Lower leg skin (tissue), 4 donors: ENCODE data around the gene ANKH. TPM values are rescaled to one million over a fixed set of nuclear protein-coding genes. Genes with fewer than 3 reads are reported as not detected.

Experiments
- DNase-seq, 2 donors: peaks; one replicate each; pipeline ENCODE4 v3.0.0-alpha.2; 2019; ENCODE audit warnings: low spot score in 2 of 2
- H3K4me3 ChIP-seq: fragments of 200-600 bp; sonication (generic); 2 replicates; pipeline ENCODE4 v1.5.1; 2017; ENCODE audit warnings: mild to moderate bottlenecking, low read depth; ENCODE audit not compliant: poor library complexity, severe bottlenecking
- POLR2A ChIP-seq, 2 donors: fragments of 450-650 bp; IDR thresholded peaks; one replicate each; pipeline ENCODE4 v1.6.1; 2016 to 2017; ENCODE audit warnings: antibody characterized with exemption in 2 of 2, mild to moderate bottlenecking in 1 of 2, moderate library complexity in 1 of 2
- WGBS, 2 donors: methylation state at CpG; one replicate each; pipeline ENCODE4 v1.1.5; 2018; 5-methylcytosine and 5-hydroxymethylcytosine counted together
- intact Hi-C: fragments of 100-400 bp; cut with DNase I; formaldehyde crosslinking; loops from one replicate; pipeline ENCODE4 v1.15.0; 2023; ENCODE audit warnings: low total_unique reads
- total RNA-seq, 4 donors: library from RNA; depleted of rRNA; stranded (reverse); fragments of >200 nt; gene quantifications; one replicate each; pipeline ENCODE4 v1.1.0, GENCODE V29; 2016
- TF ChIP-seq, protein P1 (sequence below), 3 donors: fragments of 450-650 bp; IDR thresholded peaks; one replicate each; pipeline ENCODE4 v1.5.1; 2016; ENCODE audit warnings: antibody characterized with exemption in 3 of 3, mild to moderate bottlenecking in 3 of 3, moderate library complexity in 2 of 3

Gene ANKH
- total RNA-seq, 4 donors from 2014 or later, result 44.0 to 84.8 (median 67.9) TPM

DNA sequence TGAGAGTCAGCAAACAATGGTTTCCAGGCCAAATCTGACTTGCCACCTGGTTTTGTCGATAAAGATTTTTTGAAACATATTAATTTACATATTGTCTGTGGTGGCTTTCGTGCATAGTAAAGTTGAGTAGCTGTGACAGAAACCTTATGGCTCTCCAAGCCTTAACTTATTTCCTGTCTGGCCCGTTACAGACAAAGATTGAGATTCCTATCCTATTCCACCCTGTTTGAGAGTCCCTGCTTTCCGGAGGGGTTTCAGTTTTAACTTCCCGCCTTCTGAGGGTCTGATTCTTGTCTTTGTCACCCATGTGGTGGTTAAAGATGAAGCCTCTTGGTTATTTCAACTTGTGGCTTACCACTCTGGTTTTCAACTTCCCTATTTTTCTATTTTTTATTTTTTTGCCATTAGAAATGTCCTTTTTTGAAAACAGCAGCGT lies 195.7 kb downstream of the ANKH start:
- intact Hi-C loops, result no loop called here
- TF ChIP-seq POLR2A (IDR thresholded peaks at IDR 0.05), result no peak
- TF ChIP-seq, protein P1, sequence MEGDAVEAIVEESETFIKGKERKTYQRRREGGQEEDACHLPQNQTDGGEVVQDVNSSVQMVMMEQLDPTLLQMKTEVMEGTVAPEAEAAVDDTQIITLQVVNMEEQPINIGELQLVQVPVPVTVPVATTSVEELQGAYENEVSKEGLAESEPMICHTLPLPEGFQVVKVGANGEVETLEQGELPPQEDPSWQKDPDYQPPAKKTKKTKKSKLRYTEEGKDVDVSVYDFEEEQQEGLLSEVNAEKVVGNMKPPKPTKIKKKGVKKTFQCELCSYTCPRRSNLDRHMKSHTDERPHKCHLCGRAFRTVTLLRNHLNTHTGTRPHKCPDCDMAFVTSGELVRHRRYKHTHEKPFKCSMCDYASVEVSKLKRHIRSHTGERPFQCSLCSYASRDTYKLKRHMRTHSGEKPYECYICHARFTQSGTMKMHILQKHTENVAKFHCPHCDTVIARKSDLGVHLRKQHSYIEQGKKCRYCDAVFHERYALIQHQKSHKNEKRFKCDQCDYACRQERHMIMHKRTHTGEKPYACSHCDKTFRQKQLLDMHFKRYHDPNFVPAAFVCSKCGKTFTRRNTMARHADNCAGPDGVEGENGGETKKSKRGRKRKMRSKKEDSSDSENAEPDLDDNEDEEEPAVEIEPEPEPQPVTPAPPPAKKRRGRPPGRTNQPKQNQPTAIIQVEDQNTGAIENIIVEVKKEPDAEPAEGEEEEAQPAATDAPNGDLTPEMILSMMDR (IDR thresholded peaks at IDR 0.05), result no peak
- WGBS, 2 donors, result 67 to 77% methylated on average over 6 of the region's 6 CpGs

DNA sequence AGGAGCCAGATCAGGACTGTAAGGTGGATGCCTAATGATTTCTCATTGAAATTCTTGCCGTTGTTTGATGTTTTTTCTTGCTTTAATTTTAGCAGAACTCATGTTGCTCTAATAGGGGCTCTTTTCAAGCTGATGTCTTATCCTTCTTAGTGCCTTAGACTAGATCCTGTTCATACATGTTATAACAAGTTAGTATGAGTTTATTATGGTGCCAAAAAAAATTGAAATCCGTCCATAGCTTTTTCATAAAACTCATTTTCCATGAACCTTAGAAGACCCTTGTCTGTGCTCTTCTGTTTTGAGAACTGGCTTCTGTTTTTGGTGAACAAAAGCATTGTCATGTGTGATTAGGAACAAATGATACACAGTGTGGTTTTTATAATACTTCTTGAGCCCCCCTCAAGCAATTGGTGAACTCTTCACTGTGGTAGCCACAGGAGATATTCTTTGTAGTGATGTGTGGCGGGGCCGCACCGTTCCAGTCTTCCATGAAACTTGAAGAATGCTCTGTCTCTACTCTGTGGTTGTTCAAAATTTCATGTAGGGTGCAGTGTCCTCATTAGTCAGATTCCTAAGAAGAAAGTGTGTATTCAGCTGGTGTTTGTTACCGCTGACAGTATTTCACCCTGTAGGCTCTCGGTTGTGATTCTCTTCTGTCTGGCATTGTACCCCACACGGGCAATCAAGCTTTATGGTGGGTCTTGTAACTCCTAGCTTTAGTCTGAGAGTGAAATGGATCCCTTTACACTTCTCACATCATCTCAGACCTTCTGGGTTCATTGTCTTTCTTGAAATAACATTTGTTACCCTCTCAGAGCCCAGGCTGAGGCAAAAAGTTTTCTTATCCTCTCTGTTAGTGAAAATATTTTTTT lies 196.4 kb downstream of the ANKH start:
- H3K4me3 ChIP-seq, result no peak overlapping the region
- no peak for TF ChIP-seq POLR2A (IDR thresholded peaks at IDR 0.05)
- TF ChIP-seq, protein P1 (IDR thresholded peaks at IDR 0.05), result no peak
- intact Hi-C loops, result no loop called here
- 59 to 71% methylated on average over 8 of the region's 8 CpGs for WGBS, 2 donors
- no peak for DNase-seq

More for the DNA sequence above, 195.7 kb downstream of the ANKH start:
- no peak overlapping the region for H3K4me3 ChIP-seq
- DNase-seq, result no peak

DNA sequence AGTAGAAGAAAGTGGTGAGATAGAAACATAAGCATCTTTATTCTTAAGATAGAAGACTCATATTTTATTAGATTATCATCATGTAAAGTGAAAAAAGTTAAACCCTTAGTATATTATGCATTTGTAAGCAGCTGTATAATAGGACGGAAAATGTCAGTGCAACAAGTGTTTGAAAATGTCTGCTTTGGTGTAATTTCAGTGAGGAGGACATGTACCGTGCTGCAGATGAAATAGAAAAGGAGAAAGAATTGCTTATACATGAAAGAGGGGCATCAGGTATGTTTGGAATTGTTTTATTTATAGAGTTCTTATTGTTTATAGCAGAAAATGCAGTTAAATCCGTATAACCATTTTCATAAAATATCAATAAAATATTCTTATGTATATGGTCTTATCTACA lies 198.1 kb downstream of the ANKH start:
- DNase-seq, result no peak
- no peak overlapping the region for H3K4me3 ChIP-seq
- intact Hi-C loops, result no loop called here
- 75 to 89% methylated on average over 3 of the region's 3 CpGs for WGBS, 2 donors
- TF ChIP-seq, protein P1 (IDR thresholded peaks at IDR 0.05), result no peak
- TF ChIP-seq POLR2A (IDR thresholded peaks at IDR 0.05), result no peak

DNA sequence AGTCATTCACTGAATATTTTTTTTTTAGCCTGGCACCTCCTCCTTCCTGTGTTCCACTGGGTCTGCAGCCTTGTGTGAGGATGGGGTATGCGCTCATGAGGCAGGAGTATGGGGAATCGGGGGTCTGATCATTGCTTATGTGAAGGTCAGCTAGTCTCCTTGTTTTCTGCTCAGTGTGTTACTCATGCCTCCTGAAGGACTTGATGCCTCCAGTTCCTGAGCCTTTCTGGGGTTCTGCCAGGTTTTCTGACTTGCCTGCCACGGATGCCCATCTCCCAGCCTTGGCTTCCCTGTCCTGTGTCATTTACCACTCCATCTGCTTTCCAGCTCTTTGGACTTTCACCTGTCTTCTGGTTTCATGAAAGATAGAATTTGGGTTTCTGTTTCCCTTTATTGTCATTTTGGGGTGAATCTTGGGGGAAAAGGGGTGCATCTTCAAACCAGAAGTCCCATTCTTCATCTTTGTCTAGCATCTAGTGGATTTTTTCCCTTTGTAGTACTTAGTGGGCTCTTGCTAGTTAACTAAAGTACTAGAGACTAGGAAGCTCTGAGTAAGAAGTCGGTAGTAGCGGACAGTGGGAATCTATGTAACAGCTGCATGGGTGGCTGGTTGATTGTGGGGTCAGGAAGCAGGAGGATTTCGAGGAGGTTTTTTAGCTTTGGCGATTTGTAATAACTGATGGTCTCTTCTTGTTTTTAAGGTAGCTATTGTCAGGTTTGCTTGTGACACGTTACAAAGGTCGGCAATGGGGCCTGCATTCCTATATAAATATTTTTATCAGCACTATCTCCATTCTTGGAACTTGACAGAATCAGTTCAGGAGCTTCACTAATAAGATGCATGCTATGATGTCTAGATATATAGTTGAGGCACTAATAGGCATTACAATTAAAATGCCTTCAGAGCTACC lies 198.8 kb downstream of the ANKH start:
- no peak for DNase-seq
- 83% methylated on average over 9 of the region's 9 CpGs for WGBS, 2 donors
- no peak overlapping the region for H3K4me3 ChIP-seq
- TF ChIP-seq, protein P1 (IDR thresholded peaks at IDR 0.05), result no peak
- intact Hi-C loops, result no loop called here

DNA sequence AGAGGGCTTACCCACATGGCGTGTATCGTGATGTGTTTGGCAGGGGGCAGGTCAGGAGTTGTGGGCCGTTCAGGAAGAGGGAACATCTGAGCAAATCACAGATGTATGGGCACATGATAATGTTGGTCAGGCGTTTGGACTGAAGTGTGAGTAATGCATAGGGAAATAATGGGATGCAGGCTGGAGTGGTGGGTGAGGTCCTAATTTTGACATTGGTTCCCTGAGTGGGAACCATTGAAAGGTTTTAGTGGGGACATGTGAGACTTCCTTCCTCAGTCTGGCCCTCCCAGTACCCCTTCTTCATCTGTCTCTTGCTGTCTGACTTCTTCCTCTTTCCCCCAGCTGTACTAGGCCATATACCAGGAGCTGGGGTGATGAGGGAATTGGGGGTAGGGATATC lies 199.5 kb downstream of the ANKH start:
- TF ChIP-seq, protein P1 (IDR thresholded peaks at IDR 0.05), result no peak
- TF ChIP-seq POLR2A (IDR thresholded peaks at IDR 0.05), result no peak
- WGBS, 2 donors, result 62 to 71% methylated on average over 4 of the region's 4 CpGs
- no peak overlapping the region for H3K4me3 ChIP-seq
- DNase-seq, result no peak
- intact Hi-C loops, result no loop called here
